GM12801 (cell line): Measurements from ENCODE around the gene DOLPP1.

Experiments used
- CTCF ChIP-seq: IDR thresholded peaks from one replicate; pipeline ENCODE4 v1.5.1; 2011; ENCODE audit warnings: control low read depth; ENCODE audit not compliant: insufficient read length; ENCODE audit errors: extremely low read depth

Gene DOLPP1

GRCh38 chr9:129111528-129112151 lies 30.7 kb downstream of the DOLPP1 start:
- TF ChIP-seq CTCF: no peak

GRCh38 chr9:129113645-129114304 lies 32.9 kb downstream of the DOLPP1 start:
- no peak for TF ChIP-seq CTCF

- no peak for TF ChIP-seq CTCF
Measured at GRCh38 chr9:129118799-129119198, 37.9 kb downstream of the DOLPP1 start.

GRCh38 chr9:129121483-129121882 lies 40.6 kb downstream of the DOLPP1 start:
- no peak for TF ChIP-seq CTCF

- no peak for TF ChIP-seq CTCF
Measured at GRCh38 chr9:129122133-129122532, 41.2 kb downstream of the DOLPP1 start.

- TF ChIP-seq CTCF: no peak
Measured at GRCh38 chr9:129124506-129125069, 43.7 kb downstream of the DOLPP1 start.

GRCh38 chr9:129125478-129125877 lies 44.6 kb downstream of the DOLPP1 start:
- no peak for TF ChIP-seq CTCF
